ENCODE measurements around the gene C1orf167. TPM values are rescaled to one million over a fixed set of nuclear protein-coding genes. Genes with fewer than 3 reads are reported as not detected.

Gene C1orf167
- total and polyA plus RNA-seq, 2 of the 13 experiments (the other 11 are each of a cell fraction or from before 2014, with no cell fraction given): not detected

DNA sequence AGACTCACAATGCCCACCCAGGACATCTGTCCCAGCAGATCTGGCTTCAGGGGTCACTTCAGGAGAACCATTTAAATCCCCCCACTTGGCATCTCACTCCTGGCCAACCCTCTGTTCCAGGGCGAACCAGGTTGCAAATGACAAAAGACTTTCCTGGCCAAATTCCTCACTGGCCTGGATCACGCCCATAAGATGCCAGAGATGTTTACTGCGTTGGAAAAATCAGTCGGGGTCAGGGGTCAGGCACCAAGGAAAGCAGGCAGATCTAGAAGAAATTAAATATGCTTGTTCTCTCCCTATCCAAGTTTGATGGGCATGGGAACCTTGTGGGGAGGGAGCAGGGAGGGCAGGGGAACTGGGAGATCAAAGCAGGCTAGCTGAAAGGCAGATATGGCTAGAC, 40.7 kb upstream of the C1orf167 start (continued):
- TF ChIP-seq ZBTB4 (CRISPR knock-in tag; IDR thresholded peaks at IDR 0.05; ENCODE audit: borderline replicate concordance): no peak
- TF ChIP-seq ZNF577 (CRISPR knock-in tag; IDR thresholded peaks at IDR 0.05; ENCODE audit: borderline replicate concordance, low read depth): no peak
- TF ChIP-seq, protein P1, sequence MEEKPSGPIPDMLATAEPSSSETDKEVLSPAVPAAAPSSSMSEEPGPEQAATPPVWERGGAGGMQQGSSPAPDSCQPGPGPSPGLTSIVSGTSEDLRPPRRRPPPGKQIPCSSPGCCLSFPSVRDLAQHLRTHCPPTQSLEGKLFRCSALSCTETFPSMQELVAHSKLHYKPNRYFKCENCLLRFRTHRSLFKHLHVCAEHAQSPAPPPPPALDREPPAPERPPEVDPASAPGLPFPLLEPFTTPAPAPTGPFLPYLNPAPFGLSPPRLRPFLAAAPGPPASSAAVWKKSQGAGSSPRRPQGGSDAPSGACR (CRISPR knock-in tag; IDR thresholded peaks at IDR 0.05): no peak
- TF ChIP-seq SP1 (IDR thresholded peaks at IDR 0.05): no peak
- TF ChIP-seq SP1 (CRISPR knock-in tag; IDR thresholded peaks at IDR 0.05): no peak

GRCh38 chr1:11722538-11722937, 39.5 kb upstream of the C1orf167 start:
- ChIA-PET CTCF (ENCODE audit: low intra/inter-chr PET ratio, low total read pairs) (no interaction called here), POLR2A (interaction anchor here (2.0 kb wide), 1 partner anchor 14 kb away, joined by 4 read pairs; the partner anchor contains the start of gene AGTRAP)
- Histone ChIP-seq H3K27me3 (ENCODE audit: control insufficient read depth in 1 of 2, insufficient read depth in 2 of 2, low read length in 2 of 2) (peaks cover 9 to 41% of the 10 kb centered on the region in 2 experiments; a peak in 3 of 5 replicates), H3K79me2 (ENCODE audit: insufficient read depth, low read length) (no peaks in the 10 kb centered on the region), H2AFZ (ENCODE audit: low read length) (no peak overlapping the region), H3K9ac (ENCODE audit: insufficient read depth, low read depth, low read length) (no peak overlapping the region), H3K4me3 (replicated peaks in 1 of 3; ENCODE audit: insufficient read depth in 1 of 3, low read depth in 2 of 3, low read length in 3 of 3) (no peak overlapping the region), H4K20me1 (ENCODE audit: insufficient read depth, low read length) (no peaks in the 10 kb centered on the region), H3K4me1 (ENCODE audit: insufficient read depth, low read length) (peaks cover 22% of the 10 kb centered on the region), H3K4me2 (ENCODE audit: low read depth, low read length) (no peak overlapping the region), H3K36me3 (replicated peaks in 1 of 2; ENCODE audit: control insufficient read depth in 1 of 2, insufficient read depth in 2 of 2, low read length in 2 of 2) (no peaks in the 10 kb centered on the region), H3K9me3 (ENCODE audit: low read length) (no peaks in the 10 kb centered on the region), H3K27ac (ENCODE audit: extremely low read length, insufficient read depth, low read length) (no peak overlapping the region)
- 75% methylated on average over 2 of the region's 2 CpGs for WGBS (ENCODE audit: low lambda C conversion rate)
- no peak for TF ChIP-seq ATAD3A (CRISPR knock-in tag; IDR thresholded peaks at IDR 0.05)
- TF ChIP-seq CBX2 (IDR thresholded peaks at IDR 0.05; ENCODE audit: low read depth, low read length): no peak
- no peak for TF ChIP-seq CBX2 (CRISPR knock-in tag; IDR thresholded peaks at IDR 0.05; ENCODE audit: low read depth)
- ATAC-seq: no peak
- no TSS peak for BruUV-seq (replicated peaks)
- no peak for FAIRE-seq
- in situ Hi-C loops (cut with HindIII; ENCODE audit: extremely low pct_ligation_motif_present, low pct_unique_long_range_greater_than_20kb) (no loop called here), intact Hi-C loops (cut with micrococcal nuclease; ENCODE audit: unreplicated experiment) (no loop called here)
- DNase-seq (ENCODE audit: low spot score): no peak

Measured in HepG2 (cell line).